Measurements from ENCODE around the gene PPP1R7. TPM values are rescaled to one million over a fixed set of nuclear protein-coding genes. Genes with fewer than 3 reads are reported as not detected.
A peak's percentile ranks its signal among the peaks of the same experiment; 100 is the strongest.

The PPP1R7 gene
- total RNA-seq, 4 donors from 2014 or later = 58.7 to 74.0 (median 68.8) TPM

DNA sequence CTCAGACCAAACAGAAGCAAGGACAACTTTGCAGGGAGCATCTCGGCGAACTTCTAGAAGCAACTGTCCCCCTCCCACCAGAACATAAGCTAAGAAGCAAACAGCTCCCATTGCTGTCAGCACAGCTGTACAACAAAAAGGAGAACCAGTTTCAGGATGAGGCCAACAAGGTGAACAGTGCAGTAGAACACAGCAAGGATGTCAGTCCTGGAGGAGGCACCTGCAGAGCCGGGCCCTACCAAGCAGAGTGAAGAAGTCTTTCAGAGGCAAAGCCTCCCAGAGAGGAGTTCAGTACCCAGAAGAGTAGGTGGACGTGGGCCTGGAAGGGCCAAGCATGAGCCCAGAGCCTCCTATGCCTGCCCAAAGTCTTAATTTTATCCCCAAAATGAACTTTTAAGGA lies 2.0 kb upstream of the PPP1R7 start:
- intact Hi-C loops (cut with DNase I) = no loop called here
- no peaks in the 10 kb centered on the region for H3K36me3 ChIP-seq
- no peak for TF ChIP-seq POLR2A (IDR thresholded peaks at IDR 0.05)
- TF ChIP-seq, protein P1, sequence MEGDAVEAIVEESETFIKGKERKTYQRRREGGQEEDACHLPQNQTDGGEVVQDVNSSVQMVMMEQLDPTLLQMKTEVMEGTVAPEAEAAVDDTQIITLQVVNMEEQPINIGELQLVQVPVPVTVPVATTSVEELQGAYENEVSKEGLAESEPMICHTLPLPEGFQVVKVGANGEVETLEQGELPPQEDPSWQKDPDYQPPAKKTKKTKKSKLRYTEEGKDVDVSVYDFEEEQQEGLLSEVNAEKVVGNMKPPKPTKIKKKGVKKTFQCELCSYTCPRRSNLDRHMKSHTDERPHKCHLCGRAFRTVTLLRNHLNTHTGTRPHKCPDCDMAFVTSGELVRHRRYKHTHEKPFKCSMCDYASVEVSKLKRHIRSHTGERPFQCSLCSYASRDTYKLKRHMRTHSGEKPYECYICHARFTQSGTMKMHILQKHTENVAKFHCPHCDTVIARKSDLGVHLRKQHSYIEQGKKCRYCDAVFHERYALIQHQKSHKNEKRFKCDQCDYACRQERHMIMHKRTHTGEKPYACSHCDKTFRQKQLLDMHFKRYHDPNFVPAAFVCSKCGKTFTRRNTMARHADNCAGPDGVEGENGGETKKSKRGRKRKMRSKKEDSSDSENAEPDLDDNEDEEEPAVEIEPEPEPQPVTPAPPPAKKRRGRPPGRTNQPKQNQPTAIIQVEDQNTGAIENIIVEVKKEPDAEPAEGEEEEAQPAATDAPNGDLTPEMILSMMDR (IDR thresholded peaks at IDR 0.05) = no peak
- WGBS, 2 donors = 79 to 91% methylated on average over 3 to 4 of the region's 4 CpGs
- H3K4me1 ChIP-seq = peaks cover 8 to 13% of the 10 kb centered on the region in 2 donors
- peak overlapping the region in 1 of 3 donors; percentile 94 for H3K4me3 ChIP-seq (replicated peaks in 1 of 3)
- H3K27ac ChIP-seq = no peak overlapping the region
- H3K27me3 ChIP-seq = no peaks in the 10 kb centered on the region
- DNase-seq = no peak
- H3K9me3 ChIP-seq = no peaks in the 10 kb centered on the region

DNA sequence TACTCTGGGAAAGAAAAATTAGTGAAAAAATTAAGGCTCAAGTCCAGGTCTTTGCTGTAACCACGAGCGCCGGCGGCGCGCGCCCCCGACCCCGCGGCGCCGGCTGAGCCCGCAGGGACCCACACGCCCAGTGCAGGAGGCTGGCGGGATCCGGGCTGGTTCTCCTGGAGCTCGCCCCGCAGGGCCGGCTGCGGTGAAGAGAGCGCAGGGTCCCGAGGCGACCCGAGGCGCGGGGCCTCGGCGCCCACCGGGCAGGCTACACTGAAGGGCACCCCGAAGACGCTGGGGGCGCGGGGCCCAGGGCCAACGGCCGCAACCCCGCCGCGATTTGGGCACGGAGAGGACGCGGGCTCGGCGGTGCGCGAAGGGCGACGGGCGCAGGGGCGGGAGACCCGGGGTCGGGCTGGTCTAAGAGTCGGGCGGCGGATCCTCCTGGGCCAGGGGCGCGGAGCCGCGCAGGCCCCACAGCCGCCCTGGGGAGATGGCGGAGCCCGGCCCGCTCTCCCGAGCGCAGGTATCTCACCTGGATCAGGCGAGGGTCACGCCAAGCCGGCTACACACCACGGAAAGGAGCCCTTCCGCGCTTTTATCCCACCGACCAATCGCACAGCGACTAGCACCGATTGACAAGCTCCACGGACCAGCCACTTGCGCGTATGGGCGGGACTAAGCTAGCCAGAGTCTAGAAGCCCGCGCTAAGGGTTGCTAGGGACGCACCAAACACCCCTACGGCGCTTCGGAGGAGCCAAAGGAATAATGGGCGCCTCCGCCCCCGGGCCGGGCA lies 1.2 kb upstream of the PPP1R7 start, which contains the start of gene PASK:
Gene PASK, minus strand, starts transcription at position 582 of the 784 bp plus-strand sequence. CDS start 6,440 bp downstream, outside the sequence.
- 0 to 1% methylated on average over 16 to 39 of the region's 88 CpGs for WGBS, 2 donors
- TF ChIP-seq, protein P1 (IDR thresholded peaks at IDR 0.05) = no peak
- peak in 1 of 2 donors; percentile 29 for TF ChIP-seq POLR2A (IDR thresholded peaks at IDR 0.05)
- intact Hi-C loops (cut with DNase I) = no loop called here
- H3K27me3 ChIP-seq = no peaks in the 10 kb centered on the region
- peak within 1 kb of the TSS; percentile 6 to 94 (median 83) for H3K4me3 ChIP-seq (replicated peaks in 1 of 3)
- DNase-seq = peak; percentile 98
- H3K36me3 ChIP-seq = no peaks in the 10 kb centered on the region
- H3K27ac ChIP-seq = peak within 1 kb of the TSS in 1 of 3 donors; percentile 59
- peaks cover 8 to 13% of the 10 kb centered on the region in 2 donors for H3K4me1 ChIP-seq
- H3K9me3 ChIP-seq = no peaks in the 10 kb centered on the region

DNA sequence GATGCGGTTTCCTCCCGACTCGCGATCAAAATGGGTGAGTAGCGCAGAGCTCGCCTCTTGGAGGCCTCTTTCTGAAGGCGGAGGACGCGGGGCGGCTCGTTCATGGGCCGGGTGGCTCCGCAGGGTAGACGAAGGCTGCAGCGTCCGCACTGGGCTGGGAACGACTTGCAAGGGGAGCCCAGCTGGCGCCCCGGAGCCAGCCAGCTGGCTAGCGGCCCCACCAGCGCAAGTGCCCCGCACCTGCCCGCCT lies 667 bp upstream of the PPP1R7 start:
- H3K36me3 ChIP-seq = no peaks in the 10 kb centered on the region
- H3K27ac ChIP-seq = peak overlapping the region in 1 of 3 donors; percentile 59
- peaks cover 8 to 13% of the 10 kb centered on the region in 2 donors for H3K4me1 ChIP-seq
- H3K4me3 ChIP-seq (replicated peaks in 1 of 3) = peak overlapping the region; percentile 6 to 94 (median 77)
- no peaks in the 10 kb centered on the region for H3K9me3 ChIP-seq
- TF ChIP-seq, protein P1 (IDR thresholded peaks at IDR 0.05) = no peak
- no peak for TF ChIP-seq POLR2A (IDR thresholded peaks at IDR 0.05)
- 2% methylated on average over 11 of the region's 23 CpGs; no CpG with 5 or more reads in 1 of the 2 donors for WGBS, 2 donors
- H3K27me3 ChIP-seq = no peaks in the 10 kb centered on the region
- DNase-seq = no peak
- intact Hi-C loops (cut with DNase I) = no loop called here

DNA sequence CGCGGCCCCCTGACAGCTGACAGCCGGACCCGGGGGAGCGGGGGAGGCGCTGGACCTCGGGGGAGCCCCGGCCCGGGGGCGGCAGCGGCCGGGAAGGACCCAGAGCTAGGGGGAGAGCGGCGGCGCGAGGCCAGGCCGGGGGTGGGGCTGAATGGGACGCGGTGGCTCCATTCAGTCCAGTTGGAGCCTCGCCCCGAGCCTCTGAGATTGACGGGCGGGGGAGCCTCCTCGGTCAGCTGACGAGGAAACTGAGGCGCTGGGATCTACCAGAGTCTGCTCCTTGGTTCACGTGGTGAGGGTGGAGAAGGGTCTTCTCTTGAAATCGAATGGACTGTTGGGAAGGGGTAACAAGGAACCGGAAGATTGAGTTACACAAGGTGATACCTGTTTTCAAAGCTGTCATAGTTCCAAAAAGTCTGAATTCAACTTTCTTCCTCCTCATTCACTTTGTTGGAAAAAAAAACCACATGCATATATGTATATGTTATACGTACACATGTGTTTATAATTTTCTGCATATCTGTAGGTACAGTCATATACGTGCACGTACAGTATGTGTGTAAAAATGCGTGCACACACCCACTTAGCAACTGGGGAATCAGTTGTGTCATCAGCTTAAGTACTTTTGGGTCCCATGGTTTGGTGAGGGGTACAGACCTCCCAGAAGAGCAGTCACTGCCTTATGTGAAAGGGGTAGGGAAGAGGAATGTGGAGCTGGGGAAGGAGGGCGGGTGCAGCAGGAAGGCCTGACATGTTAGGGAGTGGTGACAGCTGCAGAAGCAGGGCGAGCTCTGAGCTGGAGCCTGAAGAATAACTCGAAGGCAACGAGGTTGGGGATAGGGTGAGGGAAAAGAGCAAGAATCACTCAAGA lies 628 bp downstream of the PPP1R7 start:
- Histone ChIP-seq H3K27me3 (no peaks in the 10 kb centered on the region), H3K4me3 (replicated peaks in 1 of 3) (peak overlapping the region; percentile 6 to 94 (median 37)), H3K27ac (peak overlapping the region in 2 of 3 donors; percentile 26 to 60), H3K9me3 (no peaks in the 10 kb centered on the region), H3K4me1 (peaks cover 8 to 13% of the 10 kb centered on the region in 2 donors), H3K36me3 (no peaks in the 10 kb centered on the region)
- WGBS, 2 donors = 18 to 21% methylated on average over 18 to 25 of the region's 37 CpGs
- intact Hi-C loops (cut with DNase I) = loop anchor here (10.0 kb wide), 1 partner anchor 156 kb away; the partner anchor contains the start of gene SNED1
- no peak for TF ChIP-seq POLR2A (IDR thresholded peaks at IDR 0.05)
- TF ChIP-seq, protein P1 (IDR thresholded peaks at IDR 0.05) = no peak
- peak in 1 of 2 donors; percentile 60 for DNase-seq
